K562 (cell line): ENCODE data around the gene NBEAL1. TPM values are rescaled to one million over a fixed set of nuclear protein-coding genes. Genes with fewer than 3 reads are reported as not detected.

Experiments
- ATAC-seq: fragments of 200-7000 bp; cut with Tn5 transposase; 3 replicates; pipeline ENCODE4 v1.9.1; 2020; ENCODE audit warnings: moderate library complexity
- BruUV-seq: library from RNA; stranded (reverse); fragments of 400-500 nt; replicated peaks from 2 replicates; lab custom pipeline; 2021; lab: Mats Ljungman, UMichigan
- CTCF ChIA-PET: fragments of 300-600 bp; formaldehyde crosslinking; extraction: SDS; loops from one replicate; lab custom pipeline; 2021; ENCODE audit warnings: low intra/inter-chr PET ratio; lab: Yijun Ruan, JAX
- POLR2A ChIA-PET: fragments of 300-600, 350-650 bp; sonication (Branson Sonifier 250); formaldehyde crosslinking; extraction: SDS; loops from one replicate; lab custom pipeline; 2021; ENCODE audit warnings: antibody characterized with exemption, inconsistent platforms; lab: Yijun Ruan, JAX
- DNase-seq, 4 experiments: peaks; one replicate each; pipeline versions ENCODE4 v3.0.0 to v3.0.0-alpha.2; 2011 to 2018; ENCODE audit warnings: low spot score in 3 of 4, mixed read lengths in 3 of 4; ENCODE audit errors: extremely low read depth in 1 of 4
- FAIRE-seq: peaks from 2 replicates; lab custom pipeline; 2011; peaks lifted over from hg19 to GRCh38; lab: Jason Lieb, UNC
- H2AFZ ChIP-seq: 2 replicates; pipeline ENCODE4 v1.6.0; 2011; ENCODE audit warnings: low read depth, low read length, control low read depth, inconsistent platforms
- H3K27ac ChIP-seq: fragments of 200-600 bp; 3 replicates; pipeline ENCODE4 v1.8.0; 2011; ENCODE audit warnings: low read depth, mild to moderate bottlenecking, control low read depth, inconsistent platforms, low read length, moderate library complexity, mixed read lengths; ENCODE audit errors: extremely low read depth
- H3K27me3 ChIP-seq, 2 experiments: fragments of 300-600 bp in 1 of 2; 2 replicates in 1 of 2; 3 replicates in 1 of 2; pipeline versions ENCODE4 v1.6.0 to v1.8.0; 2011; ENCODE audit warnings: inconsistent platforms in 2 of 2, low read length in 2 of 2, mild to moderate bottlenecking in 1 of 2, mixed read lengths in 1 of 2, moderate library complexity in 1 of 2; ENCODE audit not compliant: control insufficient read depth in 2 of 2, insufficient read depth in 2 of 2
- H3K36me3 ChIP-seq: fragments of 300-600 bp; 3 replicates; pipeline ENCODE4 v1.8.0; 2011; ENCODE audit warnings: mild to moderate bottlenecking, low read length, inconsistent platforms; ENCODE audit not compliant: control insufficient read depth, insufficient read depth
- H3K4me1 ChIP-seq, 2 experiments: fragments of 200-600 bp in 1 of 2; replicated peaks in 1 of 2; 2 replicates in 1 of 2; 3 replicates in 1 of 2; pipeline versions ENCODE4 v1.5.1 to v1.8.0; 2011; ENCODE audit warnings: inconsistent platforms in 2 of 2, low read length in 2 of 2, mild to moderate bottlenecking in 1 of 2, mixed read lengths in 1 of 2, moderate library complexity in 1 of 2; ENCODE audit not compliant: control insufficient read depth in 2 of 2, insufficient read depth in 2 of 2
- H3K4me2 ChIP-seq: 2 replicates; pipeline ENCODE4 v1.6.1; 2011; ENCODE audit warnings: low read length, control low read depth, inconsistent platforms, mixed read lengths; ENCODE audit not compliant: insufficient read depth
- H3K4me3 ChIP-seq: fragments of 200-600 bp; sonication (generic), shearing (Covaris generic); 2 replicates; pipeline ENCODE4 v1.5.1; 2016; ENCODE audit warnings: control low read depth, inconsistent platforms
- H3K79me2 ChIP-seq: fragments of 200-600 bp; 3 replicates; pipeline ENCODE4 v1.8.0; 2011; ENCODE audit warnings: low read length, inconsistent platforms; ENCODE audit not compliant: control insufficient read depth, insufficient read depth
- H3K9ac ChIP-seq, 2 experiments: 2 replicates each; pipeline versions ENCODE4 v1.6.0 to v1.6.1; 2011; ENCODE audit warnings: low read depth in 2 of 2, low read length in 2 of 2, control low read depth in 1 of 2, inconsistent platforms in 1 of 2, mild to moderate bottlenecking in 1 of 2, mixed read lengths in 1 of 2; ENCODE audit not compliant: insufficient read depth in 1 of 2
- H3K9me1 ChIP-seq: one replicate; pipeline ENCODE4 v1.6.0; 2011; ENCODE audit warnings: inconsistent platforms, mild to moderate bottlenecking, low read length, moderate library complexity; ENCODE audit not compliant: control insufficient read depth, insufficient read depth
- H3K9me3 ChIP-seq: replicated peaks from 2 replicates; pipeline ENCODE4 v1.5.1; 2011; ENCODE audit warnings: low read depth, low read length, inconsistent platforms; ENCODE audit not compliant: control insufficient read depth, insufficient read depth
- H4K20me1 ChIP-seq: replicated peaks from 2 replicates; pipeline ENCODE4 v1.6.1; 2011; ENCODE audit warnings: low read length, inconsistent platforms, mixed read lengths; ENCODE audit not compliant: control insufficient read depth, insufficient read depth
- ATF1 ChIP-seq, 2 experiments: fragments of 450-650 bp in 1 of 2; IDR thresholded peaks; 2 replicates each; pipeline ENCODE4 v1.6.1; 2016; ENCODE audit warnings: missing compliant biosample characterization in 1 of 2, missing genetic modification characterization in 1 of 2
- BACH1 ChIP-seq: fragments of 200-800 bp; sonication (Bioruptor generic); IDR thresholded peaks from 2 replicates; pipeline ENCODE4 v1.6.1; 2016; ENCODE audit warnings: missing genetic modification characterization, missing compliant biosample characterization
- BCL6 ChIP-seq: fragments of 250-450 bp; sonication (Bioruptor Pico); IDR thresholded peaks from 2 replicates; pipeline ENCODE4 v1.4.0; 2020
- E2F3 ChIP-seq: fragments of 250-450 bp; sonication (Bioruptor Pico); IDR thresholded peaks from 2 replicates; pipeline ENCODE4 v1.4.0; 2020; ENCODE audit warnings: mild to moderate bottlenecking
- MAFG ChIP-seq: fragments of 450-650 bp; conservative IDR thresholded peaks from 2 replicates; pipeline ENCODE4 v1.6.1; 2016; ENCODE audit warnings: missing genetic modification characterization, missing compliant biosample characterization
- MEIS2 ChIP-seq: fragments of 450-650 bp; IDR thresholded peaks from 2 replicates; pipeline ENCODE4 v1.6.1; 2014; ENCODE audit warnings: mild to moderate bottlenecking; ENCODE audit not compliant: partially characterized antibody
- MITF ChIP-seq: IDR thresholded peaks from 2 replicates; pipeline ENCODE4 v1.6.1; 2014; ENCODE audit warnings: antibody characterized with exemption
- NFE2L1 ChIP-seq: fragments of 450-650 bp; IDR thresholded peaks from 2 replicates; pipeline ENCODE4 v1.6.1; 2016; ENCODE audit warnings: missing genetic modification characterization, low read depth, mild to moderate bottlenecking, missing compliant biosample characterization, moderate library complexity, borderline replicate concordance
- PTBP1 ChIP-seq: fragments of 200-400 bp; formaldehyde crosslinking; IDR thresholded peaks from 2 replicates; pipeline ENCODE4 v1.6.1; 2017; ENCODE audit warnings: low read depth, low read length
- RCOR1 ChIP-seq, 2 experiments: IDR thresholded peaks; 2 replicates each; pipeline ENCODE4 v1.6.1; 2012; ENCODE audit warnings: low read depth in 2 of 2, low read length in 2 of 2, borderline replicate concordance in 1 of 2, improper control_type of control experiment in 1 of 2
- SIN3A ChIP-seq, 2 experiments: fragments of 150-350 bp in 1 of 2; IDR thresholded peaks; 2 replicates each; pipeline ENCODE4 v1.6.1; 2011 to 2016; ENCODE audit warnings: borderline replicate concordance in 2 of 2, low read depth in 2 of 2, low read length in 2 of 2, mild to moderate bottlenecking in 2 of 2, moderate library complexity in 2 of 2; ENCODE audit not compliant: control insufficient read depth in 1 of 2
- SMAD2 ChIP-seq: fragments of 150-350 bp; IDR thresholded peaks from 2 replicates; pipeline ENCODE4 v1.6.1; 2014; ENCODE audit warnings: low read depth, mild to moderate bottlenecking, low read length
- SNIP1 ChIP-seq: fragments of 450-650 bp; IDR thresholded peaks from 2 replicates; pipeline ENCODE4 v1.7.1; 2017; ENCODE audit warnings: low read depth, mild to moderate bottlenecking
- STAT5B ChIP-seq: fragments of 250-450 bp; sonication (Bioruptor Pico); IDR thresholded peaks from 2 replicates; pipeline ENCODE4 v1.8.0; 2021; ENCODE audit warnings: mild to moderate bottlenecking, inconsistent platforms
- ZNF398 ChIP-seq: fragments of 250-450 bp; sonication (Bioruptor Pico); IDR thresholded peaks from 2 replicates; pipeline ENCODE4 v1.8.0; 2021; ENCODE audit warnings: moderate library complexity, mild to moderate bottlenecking, inconsistent platforms
- ZSCAN29 ChIP-seq: fragments of 450-650 bp; IDR thresholded peaks from 2 replicates; pipeline ENCODE4 v1.6.1; 2017
- ZZZ3 ChIP-seq: fragments of 450-650 bp; IDR thresholded peaks from 2 replicates; pipeline ENCODE4 v1.6.1; 2016; ENCODE audit warnings: antibody characterized with exemption, mild to moderate bottlenecking, moderate library complexity
- WGBS: fragments of 100-300 bp; shearing (Covaris generic); methylation state at CpG from one replicate; pipeline ENCODE4 v1.1.6; 2016; ENCODE audit warnings: low coverage, mixed read lengths; ENCODE audit not compliant: insufficient coverage; ENCODE audit errors: missing lambda C conversion rate; 5-methylcytosine and 5-hydroxymethylcytosine counted together
- in situ Hi-C: fragments of 300-500 bp; cut with MboI; formaldehyde crosslinking; loops from 4 replicates; pipeline ENCODE4 v1.15.0; 2018; ENCODE audit warnings: inconsistent platforms, mixed read lengths
- intact Hi-C: fragments of 100-400 bp; cut with micrococcal nuclease; formaldehyde crosslinking; loops from 2 replicates; pipeline ENCODE4 v1.14.2; 2022
- polyA plus RNA-seq, 8 experiments: library from polyadenylated mRNA; depleted of rRNA in 4 of 8; stranded (reverse) in 5 of 8; unstranded in 3 of 8; fragments of >200 nt; fragmentation: Nextera tagmentation in 2 of 8; fragmentation: Illumina TruSeq in 1 of 8; extraction: Ambion mirVana in 2 of 8; extraction: Trizol in 1 of 8; gene quantifications; 2 replicates each; pipeline versions ENCODE4 v1.2.1 to v1.2.3, GENCODE V29; 2011 to 2014; ENCODE audit warnings: inconsistent platforms in 1 of 8, missing spikeins in 1 of 8
- total RNA-seq, 7 experiments: library from RNA; depleted of rRNA in 6 of 7; stranded (reverse); fragments of >200 nt in 6 of 7; fragmentation: Illumina TruSeq in 2 of 7; extraction: Trizol in 2 of 7; gene quantifications; 2 replicates each; pipeline versions ENCODE4 v1.2.1 to v1.2.3, GENCODE V29; 2011 to 2021; ENCODE audit warnings: low replicate concordance in 1 of 7

NBEAL1 gene
- total and polyA plus RNA-seq, 9 of the 15 experiments (the other 6 are each of a cell fraction or from before 2014, with no cell fraction given): 2.1 to 13.5 (median 7.3) TPM

GRCh38 chr2:203038586-203038985 lies 23.9 kb downstream of the NBEAL1 start:
- ChIA-PET CTCF (no interaction called here), POLR2A (no interaction called here)
- no peak for DNase-seq
- Histone ChIP-seq H3K4me3 (no peak overlapping the region), H3K9me3 (no peaks in the 10 kb centered on the region), H3K9ac (no peak overlapping the region), H3K9me1 (no peaks in the 10 kb centered on the region), H3K36me3 (peaks cover 4% of the 10 kb centered on the region; the same call in 1 of the 3 replicates), H4K20me1 (no peaks in the 10 kb centered on the region), H3K79me2 (no peaks in the 10 kb centered on the region), H2AFZ (no peak overlapping the region), H3K4me2 (no peak overlapping the region), H3K4me1 (no peaks in the 10 kb centered on the region), H3K27ac (no peak overlapping the region), H3K27me3 (no peaks in the 10 kb centered on the region)
- FAIRE-seq: peak; percentile 46
- BruUV-seq: no TSS peak
- 80% methylated on average over 6 of the region's 6 CpGs for WGBS
- in situ Hi-C loops: no loop called here
- intact Hi-C loops: no loop called here
- no peak for ATAC-seq
- no peak for TF ChIP-seq E2F3 (CRISPR knock-in tag)
- no peak for TF ChIP-seq BCL6 (CRISPR knock-in tag)
- no peak for TF ChIP-seq SMAD2
- no peak for TF ChIP-seq ZSCAN29
- no peak for TF ChIP-seq BACH1 (tag)
- no peak for TF ChIP-seq RCOR1 (IDR thresholded peaks at IDR 0.05; ENCODE audit: borderline replicate concordance in 1 of 2, low read depth in 2 of 2, low read length in 2 of 2)
- TF ChIP-seq MAFG (tag): no peak
- no peak for TF ChIP-seq ATF1 (CRISPR knock-in tag; IDR thresholded peaks at IDR 0.05)
- TF ChIP-seq ATF1 (tag; IDR thresholded peaks at IDR 0.05): no peak
- TF ChIP-seq MITF: no peak
- no peak for TF ChIP-seq ZZZ3
- no peak for TF ChIP-seq SNIP1
- TF ChIP-seq STAT5B (CRISPR knock-in tag): no peak
- no peak for TF ChIP-seq PTBP1
- TF ChIP-seq SIN3A (IDR thresholded peaks at IDR 0.05; ENCODE audit: borderline replicate concordance in 2 of 2, control insufficient read depth in 1 of 2, low read depth in 2 of 2, low read length in 2 of 2): no peak
- no peak for TF ChIP-seq MEIS2
- TF ChIP-seq NFE2L1: no peak
- TF ChIP-seq ZNF398 (CRISPR knock-in tag): no peak
